OCI-LY3 (cell line): ENCODE results near the gene MS4A6A.
"Not testable (repeated sequence)": the region's sequence is repeated elsewhere in the genome, so short reads cannot be mapped to it uniquely, and the experiment has no call there.

Experiments used
- H2AFZ ChIP-seq: fragments of 200-600, 300-600 bp; shearing (Covaris generic); 2 replicates; pipeline ENCODE4 v1.6.0; 2014; ENCODE audit warnings: antibody characterized with exemption, low read depth, low read length
- H3K27ac ChIP-seq: fragments of 200-600, 300-600 bp; sonication (generic); 2 replicates; pipeline ENCODE4 v1.5.1; 2014; ENCODE audit warnings: mild to moderate bottlenecking, low read length, moderate library complexity, mixed read lengths
- H3K27me3 ChIP-seq: fragments of 200-600, 300-600 bp; sonication (generic); 2 replicates; pipeline ENCODE4 v1.6.1; 2014; ENCODE audit warnings: low read depth, low read length, mixed read lengths
- H3K36me3 ChIP-seq: fragments of 200-600, 300-600 bp; sonication (generic); replicated peaks from 2 replicates; pipeline ENCODE3; 2014; ENCODE audit warnings: low read depth, low read length, mixed read lengths
- H3K4me1 ChIP-seq: fragments of 300-600, 200-600 bp; sonication (generic); 2 replicates; pipeline ENCODE4 v1.6.1; 2014; ENCODE audit warnings: low read length, mixed read lengths
- H3K4me2 ChIP-seq: fragments of 200-600, 300-600 bp; sonication (generic); 2 replicates; pipeline ENCODE4 v1.6.1; 2014; ENCODE audit warnings: low read length, mixed read lengths
- H3K4me3 ChIP-seq: fragments of 300-600, 200-600 bp; sonication (generic); 2 replicates; pipeline ENCODE4 v1.5.1; 2014; ENCODE audit warnings: antibody characterized with exemption, mild to moderate bottlenecking, low read length, moderate library complexity
- H3K79me2 ChIP-seq: fragments of 300-600, 200-600 bp; shearing (Covaris generic); 2 replicates; pipeline ENCODE4 v1.6.1; 2014; ENCODE audit warnings: mild to moderate bottlenecking, low read length, mixed read lengths
- H3K9ac ChIP-seq: fragments of 300-600, 200-600 bp; shearing (Covaris generic); 2 replicates; pipeline ENCODE4 v1.6.0; 2014; ENCODE audit warnings: mild to moderate bottlenecking, low read length, moderate library complexity
- H3K9me3 ChIP-seq: fragments of 200-600, 300-600 bp; shearing (Covaris generic); 2 replicates; pipeline ENCODE4 v1.6.1; 2014; ENCODE audit warnings: low read length, mixed read lengths; ENCODE audit not compliant: insufficient read depth
- H4K20me1 ChIP-seq: fragments of 200-600, 300-600 bp; sonication (generic); 2 replicates; pipeline ENCODE4 v1.6.1; 2016; ENCODE audit warnings: low read length, mixed read lengths; ENCODE audit not compliant: insufficient read depth
- CTCF ChIP-seq: fragments of 200-600, 300-600 bp; sonication (generic); IDR thresholded peaks from 2 replicates; pipeline ENCODE4 v1.5.1; 2014; ENCODE audit warnings: antibody characterized with exemption, low read length, low read depth
- EZH2phosphoT487 ChIP-seq: fragments of 200-600 bp; shearing (Covaris generic); IDR thresholded peaks from 2 replicates; pipeline ENCODE4 v1.6.1; 2018; ENCODE audit warnings: antibody characterized with exemption, mixed run types, low read depth

The MS4A6A gene

GRCh38 chr11:60186128-60186527, 3.2 kb upstream of the MS4A6A start:
- H2AFZ ChIP-seq, H3K79me2 ChIP-seq, H3K9ac ChIP-seq, H3K36me3 ChIP-seq, H3K4me3 ChIP-seq, H3K27ac ChIP-seq, H4K20me1 ChIP-seq, H3K27me3 ChIP-seq: not testable (repeated sequence)
- peak overlapping the region; percentile 18; the same call in 1 of the 2 replicates for H3K4me2 ChIP-seq
- H3K9me3 ChIP-seq = peaks cover 11% of the 10 kb centered on the region; the same call in 1 of the 2 replicates
- H3K4me1 ChIP-seq = peaks cover 24% of the 10 kb centered on the region

- H3K9me3 ChIP-seq = peaks cover 11% of the 10 kb centered on the region; the same call in 1 of the 2 replicates
- H3K9ac ChIP-seq, H3K4me3 ChIP-seq, H3K36me3 ChIP-seq, H3K27me3 ChIP-seq, H4K20me1 ChIP-seq, H3K79me2 ChIP-seq, H2AFZ ChIP-seq: not testable (repeated sequence)
- peaks cover 24% of the 10 kb centered on the region for H3K4me1 ChIP-seq
- peak overlapping the region; percentile 18; the same call in 1 of the 2 replicates for H3K4me2 ChIP-seq
- peak overlapping the region; percentile 34; the same call in 1 of the 2 replicates for H3K27ac ChIP-seq
Measured at GRCh38 chr11:60185512-60185827, 2.6 kb upstream of the MS4A6A start.

GRCh38 chr11:60184824-60185511, 2.1 kb upstream of the MS4A6A start:
- TF ChIP-seq EZH2phosphoT487 (no peak), CTCF (no peak)

GRCh38 chr11:60183591-60184205, 815 bp upstream of the MS4A6A start:
- peaks cover 24% of the 10 kb centered on the region for H3K4me1 ChIP-seq
- no peak overlapping the region for H2AFZ ChIP-seq
- no peaks in the 10 kb centered on the region for H4K20me1 ChIP-seq
- H3K4me2 ChIP-seq = no peak overlapping the region
- TF ChIP-seq EZH2phosphoT487 (no peak), CTCF (no peak)
- peaks cover 7% of the 10 kb centered on the region for H3K36me3 ChIP-seq
- H3K9ac ChIP-seq = no peak overlapping the region
- H3K4me3 ChIP-seq = no peak overlapping the region
- no peak overlapping the region for H3K27ac ChIP-seq
- H3K9me3 ChIP-seq = peaks cover 11% of the 10 kb centered on the region; the same call in 1 of the 2 replicates
- no peaks in the 10 kb centered on the region for H3K27me3 ChIP-seq
- no peaks in the 10 kb centered on the region for H3K79me2 ChIP-seq

More at GRCh38 chr11:60184824-60185511, 2.1 kb upstream of the MS4A6A start:
- Histone ChIP-seq H3K9ac (no peak overlapping the region), H3K27me3 (no peaks in the 10 kb centered on the region), H2AFZ (no peak overlapping the region), H3K36me3 (peaks cover 7% of the 10 kb centered on the region), H3K4me3 (no peak overlapping the region), H3K27ac (peak overlapping the region; percentile 34; the same call in 1 of the 2 replicates), H3K79me2 (no peaks in the 10 kb centered on the region), H3K4me1 (peaks cover 24% of the 10 kb centered on the region), H3K9me3 (peaks cover 11% of the 10 kb centered on the region; the same call in 1 of the 2 replicates), H4K20me1 (no peaks in the 10 kb centered on the region), H3K4me2 (no peak overlapping the region)

- H4K20me1 ChIP-seq = no peaks in the 10 kb centered on the region
- H3K4me3 ChIP-seq = no peak overlapping the region
- no peaks in the 10 kb centered on the region for H3K36me3 ChIP-seq
- no peaks in the 10 kb centered on the region; the same call in 1 of the 2 replicates for H3K27me3 ChIP-seq
- no peak overlapping the region for H3K9ac ChIP-seq
- no peak overlapping the region for H3K27ac ChIP-seq
- peak overlapping the region; percentile 45; the same call in 1 of the 2 replicates for H2AFZ ChIP-seq
- peaks cover 10% of the 10 kb centered on the region for H3K4me1 ChIP-seq
- H3K79me2 ChIP-seq = no peaks in the 10 kb centered on the region
- no peak for TF ChIP-seq EZH2phosphoT487
- no peak for TF ChIP-seq CTCF
- peak overlapping the region; percentile 20; the same call in 1 of the 2 replicates for H3K4me2 ChIP-seq
- peaks cover 15% of the 10 kb centered on the region for H3K9me3 ChIP-seq
Measured at GRCh38 chr11:60175860-60176275, 7.0 kb downstream of the MS4A6A start.
